GM18502 (cell line): ENCODE data around the gene KCNQ2.
"Not testable (repeated sequence)": the region's sequence is repeated elsewhere in the genome, so short reads cannot be mapped to it uniquely, and the experiment has no call there.

Source experiments
- ATAC-seq: cut with Tn5 transposase; IDR thresholded peaks from one replicate; pipeline ENCODE4 v1.9.1; 2021; ENCODE audit warnings: mild to moderate bottlenecking; ENCODE audit not compliant: unreplicated experiment, poor library complexity

Gene KCNQ2

GRCh38 chr20:63471981-63472831 lies at the start of gene KCNQ2:
Gene KCNQ2 (minus strand): TSS chr20:63472655. CDS start chr20:63472463, 192 bp downstream.
- ATAC-seq, result no peak

- no peak for ATAC-seq
Measured at GRCh38 chr20:63521602-63522001, 49.1 kb upstream of the KCNQ2 start.

DNA sequence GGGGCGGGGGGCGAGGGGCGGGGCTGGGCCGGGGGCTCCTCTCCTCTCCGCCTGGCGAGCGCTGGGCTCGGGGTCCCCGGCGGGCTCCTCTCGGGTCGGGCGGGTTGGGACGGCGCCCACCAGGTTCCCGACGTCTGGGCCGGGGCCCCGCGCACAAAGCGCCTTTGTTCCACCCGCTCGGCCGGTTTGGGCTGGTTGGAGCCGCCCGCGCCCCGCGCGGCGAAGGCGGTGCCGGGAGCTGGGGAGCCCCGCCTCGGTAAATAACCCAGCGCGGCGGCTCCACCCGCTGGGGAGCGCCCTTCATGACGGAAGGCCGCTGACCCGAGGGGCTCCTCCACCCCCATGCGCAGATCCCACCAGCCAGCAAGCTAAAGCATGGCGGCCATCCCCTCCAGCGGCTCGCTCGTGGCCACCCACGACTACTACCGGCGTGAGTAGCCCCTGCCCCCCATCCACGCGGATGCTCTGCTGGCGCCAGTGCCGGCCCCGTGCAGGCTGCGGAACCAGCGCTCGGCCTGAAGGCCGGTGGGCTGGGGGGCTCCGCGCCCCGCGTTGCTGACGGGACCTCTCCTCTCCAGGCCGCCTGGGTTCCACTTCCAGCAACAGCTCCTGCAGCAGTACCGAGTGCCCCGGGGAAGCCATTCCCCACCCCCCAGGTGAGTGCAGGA lies 48.6 kb upstream of the KCNQ2 start:
- ATAC-seq, result peak; percentile 59

GRCh38 chr20:63520504-63520933 lies 48.1 kb upstream of the KCNQ2 start, which contains the start of gene PPDPF:
Gene PPDPF (plus strand): TSS chr20:63520765. CDS start chr20:63521309, 544 bp downstream.
- peak; percentile 71 for ATAC-seq

DNA sequence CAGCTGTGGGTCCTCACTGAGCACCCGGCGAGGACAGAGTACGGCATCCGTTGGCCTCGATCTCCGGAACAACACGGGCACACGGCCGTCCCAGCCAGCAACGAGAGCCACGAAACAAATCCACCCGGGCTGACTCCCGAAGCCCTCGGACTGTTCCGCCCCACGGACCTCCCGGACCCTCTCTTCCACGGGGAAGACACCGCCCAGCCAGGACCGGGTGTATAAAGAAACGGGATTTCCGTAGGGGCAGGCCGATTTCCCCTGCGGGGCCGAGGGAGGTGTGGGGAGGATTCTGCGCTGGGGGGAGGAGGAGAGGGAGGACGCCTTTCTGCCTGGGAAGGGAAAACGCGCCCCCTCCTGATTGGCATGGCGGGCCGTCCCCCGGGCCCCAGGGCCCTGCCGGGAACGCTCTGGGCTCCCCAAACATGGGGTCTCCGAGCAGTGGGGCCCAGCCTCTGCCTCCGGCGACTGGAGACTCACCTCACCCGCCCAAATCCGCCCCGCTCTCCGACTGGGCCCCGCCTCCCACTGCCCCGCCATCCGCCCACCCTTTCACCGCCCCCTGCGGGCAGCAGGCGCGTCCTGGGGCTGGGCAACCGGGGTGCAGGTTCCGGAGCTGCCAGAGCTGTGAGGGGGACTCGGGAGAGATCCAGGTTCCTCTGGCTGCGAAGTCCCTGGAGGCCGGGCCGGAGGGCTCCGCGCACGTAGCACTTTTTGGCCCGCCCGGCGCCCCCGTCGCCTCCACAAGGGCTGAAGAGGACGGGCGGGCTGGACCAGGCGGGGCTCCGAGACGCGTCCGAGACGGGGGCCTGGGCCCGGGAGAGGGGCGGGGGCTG lies 47.4 kb upstream of the KCNQ2 start:
- peak; percentile 42 for ATAC-seq

DNA sequence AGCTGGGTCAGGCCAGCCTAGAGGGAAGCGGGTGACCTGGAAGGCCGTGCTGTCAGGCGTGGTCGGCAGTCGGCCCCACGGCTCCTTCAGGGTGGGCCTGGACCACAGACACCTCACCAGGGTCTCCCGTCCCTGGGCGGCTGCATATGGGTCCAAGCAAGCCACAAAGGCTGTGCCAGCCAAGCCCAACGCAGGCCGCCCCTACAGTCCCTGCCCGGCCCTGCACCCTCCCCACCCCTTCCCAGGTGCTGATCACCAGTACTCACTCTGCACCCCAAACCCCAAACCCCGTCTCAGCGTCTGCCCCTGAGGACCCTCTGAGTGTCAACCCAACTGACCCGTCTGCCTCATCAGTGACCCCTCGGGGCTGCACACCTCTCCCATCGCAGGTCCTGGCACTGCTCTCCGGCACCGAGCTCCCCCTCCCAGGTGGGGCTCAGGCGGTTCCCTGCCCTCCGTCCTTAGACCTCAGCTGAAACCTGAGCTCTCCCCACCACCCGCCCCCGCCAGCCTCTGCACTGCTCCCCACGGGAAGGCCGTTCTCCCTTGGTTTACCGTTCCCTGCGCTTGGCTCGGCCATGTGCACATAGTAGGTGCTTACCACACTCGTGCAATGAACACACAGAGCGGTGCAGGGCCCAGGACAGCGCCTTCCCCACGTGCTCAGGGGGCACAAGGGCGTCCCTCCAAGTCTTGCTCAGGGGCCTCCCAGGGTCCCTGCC lies 46.7 kb upstream of the KCNQ2 start:
- no peak for ATAC-seq

DNA sequence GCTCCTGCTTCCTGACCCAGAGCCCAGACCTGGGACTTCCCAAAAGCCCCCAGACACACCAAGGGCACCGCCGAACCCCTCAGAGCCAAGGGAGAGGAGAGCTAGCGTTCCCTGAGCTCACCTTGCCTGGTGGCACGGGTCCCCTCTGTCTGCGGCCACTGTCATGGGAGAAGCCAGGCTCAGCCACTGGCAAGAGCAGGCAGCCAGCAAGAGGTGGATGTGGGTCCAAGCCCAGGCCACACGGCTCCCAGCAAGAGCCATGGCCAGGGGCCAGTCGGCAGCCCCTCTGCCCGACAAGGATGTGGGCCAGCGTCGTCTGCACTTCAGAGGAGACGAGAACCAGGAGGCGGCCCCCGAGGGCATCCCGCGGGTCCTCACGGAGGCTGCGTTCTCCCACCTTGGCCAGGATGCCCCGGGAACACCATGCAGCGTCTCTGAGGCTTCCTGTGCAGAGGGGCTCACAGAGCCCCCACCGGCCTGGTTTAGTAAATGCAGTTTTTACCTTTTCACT lies 46.0 kb upstream of the KCNQ2 start:
- no peak for ATAC-seq

DNA sequence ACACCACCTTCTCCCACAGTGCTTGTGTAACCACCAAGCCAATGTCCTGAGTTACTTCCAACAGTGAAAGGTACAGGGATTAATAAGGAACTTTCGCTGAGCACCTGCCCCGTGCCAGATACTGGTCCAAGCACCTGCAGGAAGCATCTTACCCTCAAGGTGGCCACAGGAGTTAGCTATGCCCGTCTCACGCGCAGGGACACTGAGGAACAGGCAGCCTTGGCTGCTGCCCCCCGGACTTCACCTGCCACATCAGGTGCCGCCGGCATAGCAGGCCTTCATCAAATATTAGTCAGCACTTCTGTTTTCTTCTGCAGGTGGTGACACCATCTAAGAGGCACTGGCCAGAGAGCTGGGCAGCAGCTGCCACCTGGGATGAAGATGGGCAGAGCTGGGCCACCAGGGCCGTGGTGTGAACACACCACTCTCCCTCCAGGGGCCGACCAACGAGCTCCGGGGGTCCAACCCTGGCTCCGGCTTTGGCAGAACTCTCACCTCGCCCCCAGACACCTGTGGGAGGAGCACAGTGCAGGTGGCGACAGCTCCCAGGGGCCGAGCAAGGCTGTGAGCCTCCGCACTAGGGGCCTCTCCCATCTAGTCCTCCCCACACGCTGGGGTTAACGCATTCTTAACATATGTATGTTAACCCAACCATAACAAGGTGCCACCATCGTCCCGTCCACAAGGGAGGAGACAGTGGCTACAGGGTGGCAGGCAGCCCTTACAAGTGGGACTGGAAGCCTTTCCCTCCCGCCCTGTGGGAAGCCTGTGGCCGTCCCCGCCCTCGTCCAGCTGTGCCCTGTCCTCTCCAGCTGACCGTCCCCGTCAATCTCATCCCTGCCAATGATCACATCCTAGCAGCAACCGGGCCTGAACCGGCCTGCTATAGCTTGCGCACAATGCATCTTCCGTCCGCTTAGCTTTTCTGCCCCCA lies 45.2 kb upstream of the KCNQ2 start:
- ATAC-seq, result no peak

- ATAC-seq, result not testable (repeated sequence)
Measured at GRCh38 chr20:63514520-63514919, 42.1 kb upstream of the KCNQ2 start.

- ATAC-seq, result no peak
Measured at GRCh38 chr20:63513207-63513606, 40.8 kb upstream of the KCNQ2 start.

DNA sequence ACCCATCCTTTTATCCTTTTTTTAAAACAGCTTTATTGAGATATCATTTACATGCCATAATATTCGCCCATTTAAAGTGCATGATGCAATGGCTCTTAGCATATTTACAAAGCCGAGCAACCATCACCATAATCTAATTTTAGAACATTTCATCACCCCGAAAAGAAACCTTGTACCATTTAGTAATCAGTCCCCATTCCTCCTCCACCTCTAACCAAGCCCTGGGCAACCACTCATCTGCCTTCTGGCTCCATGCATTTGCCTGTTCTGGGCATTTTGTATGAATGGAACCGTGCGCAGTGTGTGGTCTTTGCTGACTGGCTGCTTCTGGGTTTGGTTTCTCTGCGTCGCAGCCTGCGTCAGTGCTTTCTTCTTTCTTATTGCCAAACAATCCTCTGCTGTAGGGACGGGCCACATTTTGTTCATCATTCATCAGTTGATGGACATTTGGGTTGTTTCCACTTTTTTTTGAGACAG lies 36.7 kb upstream of the KCNQ2 start:
- no peak for ATAC-seq

DNA sequence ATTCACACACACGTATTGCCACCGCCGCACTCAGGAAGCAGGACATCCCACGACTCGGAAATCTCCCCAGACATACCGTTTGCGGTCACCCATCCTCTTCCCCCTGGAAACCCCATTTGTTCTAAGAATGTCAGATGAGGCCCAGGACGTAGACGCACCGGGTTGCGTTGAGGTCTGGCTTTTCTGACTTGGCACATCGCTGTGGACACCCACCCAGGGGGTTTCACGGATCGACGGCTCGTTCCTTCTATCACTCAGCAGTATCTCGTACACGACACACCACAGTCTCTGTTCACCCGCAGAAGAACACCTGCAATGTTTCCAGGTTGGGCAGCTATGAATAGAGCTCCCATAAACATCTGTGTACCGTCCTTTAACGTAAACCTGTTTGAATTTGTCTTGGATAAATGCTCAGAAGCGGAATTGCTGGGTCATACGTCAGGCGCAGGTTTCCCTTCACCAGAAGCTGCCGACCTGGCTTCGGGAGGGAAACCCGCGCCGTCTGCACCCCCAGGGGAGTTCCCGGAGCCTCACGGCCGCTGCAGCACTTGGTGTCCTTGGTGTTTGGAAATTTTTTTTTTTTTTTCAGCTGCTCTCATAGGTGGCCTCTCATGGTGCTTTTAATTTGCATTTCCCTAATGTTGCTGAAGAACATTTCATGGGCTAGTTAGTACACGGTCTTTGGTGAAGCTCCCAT lies 35.8 kb upstream of the KCNQ2 start:
- no peak for ATAC-seq

- no peak for ATAC-seq
Measured at GRCh38 chr20:63507083-63507743, 34.8 kb upstream of the KCNQ2 start.

GRCh38 chr20:63505723-63506122 lies 33.3 kb upstream of the KCNQ2 start:
- no peak for ATAC-seq

DNA sequence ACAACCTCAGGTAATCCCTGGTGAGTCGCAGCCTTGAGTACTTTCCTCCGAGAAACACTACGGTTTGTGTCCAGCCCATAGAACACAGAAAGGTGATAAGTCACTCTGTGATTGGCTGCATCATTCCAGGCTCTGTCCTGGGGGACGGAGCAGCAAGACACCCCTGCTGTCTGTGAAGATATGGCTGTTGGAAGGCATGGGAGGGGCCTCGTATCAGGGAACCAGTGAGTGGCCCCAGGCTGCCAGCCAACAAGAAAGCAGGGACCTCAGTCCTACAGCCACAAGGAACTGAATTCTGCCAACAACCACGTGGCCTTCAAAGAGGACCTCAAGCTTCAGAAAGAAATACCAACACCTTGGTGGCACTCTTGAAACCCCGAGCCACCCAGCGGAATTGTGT lies 32.8 kb upstream of the KCNQ2 start:
- no peak for ATAC-seq

DNA sequence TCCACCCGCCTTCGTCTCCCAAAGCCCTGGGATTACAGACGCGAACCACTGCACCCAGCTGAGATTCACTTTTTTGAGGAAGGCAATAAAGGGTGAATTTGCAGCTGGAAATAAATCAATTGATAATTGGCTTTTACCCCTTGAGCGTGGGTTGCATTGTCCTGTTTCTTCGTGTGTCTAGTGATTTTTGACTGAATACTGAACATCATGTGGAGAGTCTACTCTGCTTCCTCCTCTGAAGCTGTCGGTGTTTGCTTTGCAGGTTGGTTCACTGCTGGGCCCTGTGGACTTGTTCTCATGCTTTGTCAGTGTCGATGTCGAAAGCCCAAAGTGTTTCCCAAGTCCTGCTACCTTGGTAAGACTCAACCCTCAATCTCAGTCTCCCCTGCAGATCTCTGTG lies 32.2 kb upstream of the KCNQ2 start:
- ATAC-seq, result no peak

DNA sequence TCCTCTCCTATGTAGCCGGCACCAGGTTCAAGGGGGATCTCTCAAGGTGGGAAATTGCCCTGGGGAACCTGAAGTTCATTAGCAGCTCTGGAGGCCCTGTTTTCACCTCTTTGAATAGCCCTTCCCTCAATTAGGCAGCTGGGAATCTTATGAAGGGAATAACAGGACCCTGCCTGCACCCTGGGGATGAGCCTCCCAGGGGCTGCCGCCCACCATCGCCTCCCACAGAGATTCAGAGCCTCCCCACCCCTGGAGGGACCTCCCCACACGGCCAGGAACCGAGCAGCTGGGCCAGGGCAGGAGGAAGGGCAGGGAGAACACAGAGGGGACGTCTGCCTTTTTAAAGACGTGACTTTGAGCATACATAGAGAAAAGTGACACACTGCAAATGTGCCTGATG lies 31.1 kb upstream of the KCNQ2 start:
- ATAC-seq, result no peak
